GM12891 (cell line): ENCODE data around the gene VPS11.
"Not testable (repeated sequence)": the region's sequence is repeated elsewhere in the genome, so short reads cannot be mapped to it uniquely, and the experiment has no call there.

Experiments used
- DNase-seq: peaks from one replicate; pipeline ENCODE4 v3.0.0; 2011; ENCODE audit warnings: low spot score; ENCODE audit not compliant: insufficient read length
- FAIRE-seq: peaks from 2 replicates; lab custom pipeline; 2011; peaks lifted over from hg19 to GRCh38; lab: Jason Lieb, UNC
- PAX5 ChIP-seq: IDR thresholded peaks from 2 replicates; pipeline ENCODE4 v1.6.1; 2011; ENCODE audit warnings: low read length, moderate library complexity, mild to moderate bottlenecking; ENCODE audit not compliant: insufficient read depth, severe bottlenecking
- POLR2A ChIP-seq: IDR thresholded peaks from 2 replicates; pipeline ENCODE4 v1.6.1; 2011; ENCODE audit warnings: low read depth, low read length, control low read depth
- POLR2AphosphoS5 ChIP-seq: IDR thresholded peaks from 2 replicates; pipeline ENCODE4 v1.6.1; 2011; ENCODE audit warnings: low read depth, low read length, control low read depth
- POU2F2 ChIP-seq: IDR thresholded peaks from 2 replicates; pipeline ENCODE4 v1.6.1; 2011; ENCODE audit warnings: low read depth, mild to moderate bottlenecking, control low read depth, low read length, moderate library complexity
- SPI1 ChIP-seq: IDR thresholded peaks from 2 replicates; pipeline ENCODE4 v1.6.1; 2011; ENCODE audit warnings: low read depth, low read length, control low read depth
- TAF1 ChIP-seq: IDR thresholded peaks from 2 replicates; pipeline ENCODE4 v1.6.1; 2011; ENCODE audit warnings: low read depth, low read length, control low read depth

The VPS11 gene

DNA sequence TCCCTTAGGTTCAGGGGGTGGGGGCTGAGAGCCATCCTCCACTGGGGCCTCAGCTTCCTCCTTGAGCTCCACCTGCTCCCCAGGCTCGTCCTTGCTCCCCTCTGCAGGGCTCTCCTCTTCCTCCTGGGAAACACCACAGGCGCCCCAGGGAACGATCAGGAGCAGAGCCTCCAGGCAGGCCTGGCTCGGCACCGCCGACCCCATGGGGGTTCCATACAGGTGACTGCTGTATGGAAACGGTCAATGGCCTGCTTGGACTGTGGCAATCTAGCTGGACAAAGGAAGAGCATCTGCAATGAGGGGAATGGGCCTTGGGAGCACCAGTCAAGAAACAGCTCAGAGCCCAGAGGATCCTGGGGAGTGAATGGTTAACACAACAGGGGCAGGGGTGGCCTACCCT, 18.5 kb upstream of the VPS11 start:
- FAIRE-seq, result no peak

DNA sequence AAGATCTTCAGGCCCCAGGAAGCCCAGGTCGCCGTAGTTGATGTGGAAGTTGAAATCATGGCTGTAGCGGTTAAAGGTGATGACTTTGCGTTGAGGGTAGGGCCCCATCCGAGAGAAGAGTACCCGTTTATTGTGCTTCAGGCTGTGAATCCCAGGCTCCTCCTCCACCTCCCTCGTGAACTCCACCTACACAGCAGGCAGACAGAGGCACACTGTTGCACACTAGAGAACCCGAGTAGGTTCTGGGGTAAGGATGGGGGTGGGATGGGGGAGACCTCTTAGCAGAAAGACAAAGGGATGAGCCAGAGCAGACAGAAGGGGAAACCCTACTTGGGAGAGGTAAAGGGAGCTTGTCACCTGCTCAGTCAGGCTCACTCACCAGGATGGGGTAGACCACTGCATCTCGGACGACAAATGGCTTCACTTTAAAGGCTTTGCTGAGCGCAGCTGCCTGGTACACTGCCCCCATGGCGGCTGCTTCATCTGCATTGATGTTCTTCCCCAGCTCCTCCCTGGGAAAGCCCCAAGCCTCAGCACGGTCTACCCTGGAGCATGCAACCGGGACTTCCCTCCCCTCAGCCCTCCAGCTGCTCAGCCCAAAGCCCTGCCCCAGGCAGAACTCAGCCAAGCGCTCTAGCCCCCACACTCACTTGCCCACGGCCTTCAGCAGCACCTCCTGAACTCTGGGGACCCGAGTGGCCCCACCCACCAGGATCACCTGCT, 16.0 kb upstream of the VPS11 start:
- FAIRE-seq (peak; percentile 82), DNase-seq (peak; percentile 40)
- TF ChIP-seq POU2F2 (no peak), SPI1 (peak; percentile 61), TAF1 (no peak), POLR2AphosphoS5 (peak; percentile 61; the same call in 1 of the 2 replicates), POLR2A (peak; percentile 61; the same call in 1 of the 2 replicates), PAX5 (no peak)

More for the DNA sequence above, 18.5 kb upstream of the VPS11 start:
- DNase-seq, result no peak
- no peak for TF ChIP-seq TAF1
- TF ChIP-seq POLR2AphosphoS5, result peak; percentile 56; the same call in 1 of the 2 replicates
- TF ChIP-seq PAX5, result no peak

DNA sequence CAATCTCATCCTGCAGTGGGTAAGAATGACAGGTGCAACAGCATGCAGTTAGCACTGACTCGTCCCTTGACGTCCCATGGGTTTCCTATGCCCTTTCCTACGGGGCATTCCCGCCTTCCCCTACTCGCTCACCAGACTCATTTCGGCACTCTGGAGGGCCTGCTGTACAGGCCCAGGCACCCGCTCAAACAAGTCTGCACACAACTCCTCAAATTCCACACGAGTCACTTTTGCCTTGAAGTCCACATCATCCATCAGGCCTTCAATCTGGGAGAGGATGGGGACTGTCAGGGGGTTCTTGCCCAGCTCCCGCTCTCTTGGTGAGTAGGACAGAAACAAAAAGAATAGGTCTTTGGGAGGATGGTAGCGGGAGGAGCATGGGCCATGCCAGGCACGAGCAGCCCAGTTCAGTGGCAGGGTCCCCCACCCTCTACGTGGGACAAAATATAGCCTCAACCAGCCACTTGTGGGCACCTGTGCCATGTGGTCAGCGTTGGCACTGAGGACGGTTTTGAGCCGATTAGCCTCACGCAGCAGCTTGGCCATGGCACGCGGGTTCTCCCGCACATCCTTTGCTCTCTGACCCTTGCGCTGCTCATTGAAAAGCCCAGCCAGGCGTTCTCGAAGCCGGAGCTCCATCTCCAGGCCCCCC, 15.3 kb upstream of the VPS11 start:
- no peak for TF ChIP-seq TAF1
- no peak for TF ChIP-seq POU2F2
- no peak for TF ChIP-seq PAX5
- TF ChIP-seq SPI1, result no peak
- TF ChIP-seq POLR2A, result no peak; the same call in 1 of the 2 replicates
- no peak for TF ChIP-seq POLR2AphosphoS5
- FAIRE-seq (no peak), DNase-seq (no peak)

DNA sequence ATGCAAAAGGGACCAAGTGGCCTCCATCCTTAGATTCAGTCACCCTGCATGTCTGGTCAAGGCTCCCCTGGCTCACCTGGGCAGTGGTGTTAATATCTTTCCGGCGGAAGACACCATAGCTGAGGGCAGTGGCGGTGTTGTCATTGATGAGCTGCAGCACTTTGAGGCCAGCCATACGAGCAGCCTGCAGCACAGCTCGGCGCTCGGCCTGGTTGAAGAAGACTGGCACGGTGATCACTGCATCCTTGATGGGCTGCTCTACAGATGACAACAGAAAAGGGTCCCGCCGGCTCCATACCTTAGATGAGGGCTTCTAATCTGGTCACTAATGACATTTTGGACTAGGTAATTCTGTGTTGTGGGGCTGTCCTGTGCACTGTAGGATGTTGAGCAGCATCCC, 13.2 kb upstream of the VPS11 start:
- TF ChIP-seq SPI1, result no peak
- TF ChIP-seq POLR2A, result no peak
- no peak for TF ChIP-seq POU2F2
- no peak for TF ChIP-seq TAF1
- no peak for TF ChIP-seq POLR2AphosphoS5
- no peak for TF ChIP-seq PAX5
- FAIRE-seq, result no peak
- DNase-seq, result no peak

DNA sequence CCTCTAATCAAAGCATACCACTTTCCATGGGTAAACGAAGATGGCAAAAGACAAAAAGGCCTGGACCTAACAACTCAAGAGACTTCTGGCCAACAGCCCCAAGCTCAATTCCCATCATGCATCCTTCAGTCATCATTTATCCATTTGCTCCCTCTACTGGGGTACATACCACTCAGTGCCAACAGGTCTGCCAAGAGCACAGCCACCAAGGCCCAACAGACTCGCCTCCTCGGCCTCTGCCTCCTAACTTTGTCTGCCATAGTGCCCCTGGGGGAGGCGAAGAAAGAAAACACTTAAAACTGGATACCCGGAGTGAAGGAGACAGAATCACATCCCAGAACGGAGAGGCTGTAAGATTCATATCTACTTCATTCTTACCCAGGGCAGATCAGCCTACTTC, 11.7 kb upstream of the VPS11 start:
- FAIRE-seq (peak; percentile 62), DNase-seq (no peak)
- TF ChIP-seq POU2F2 (no peak), POLR2AphosphoS5 (no peak), SPI1 (no peak), POLR2A (no peak; the same call in 1 of the 2 replicates), TAF1 (no peak), PAX5 (no peak)

DNA sequence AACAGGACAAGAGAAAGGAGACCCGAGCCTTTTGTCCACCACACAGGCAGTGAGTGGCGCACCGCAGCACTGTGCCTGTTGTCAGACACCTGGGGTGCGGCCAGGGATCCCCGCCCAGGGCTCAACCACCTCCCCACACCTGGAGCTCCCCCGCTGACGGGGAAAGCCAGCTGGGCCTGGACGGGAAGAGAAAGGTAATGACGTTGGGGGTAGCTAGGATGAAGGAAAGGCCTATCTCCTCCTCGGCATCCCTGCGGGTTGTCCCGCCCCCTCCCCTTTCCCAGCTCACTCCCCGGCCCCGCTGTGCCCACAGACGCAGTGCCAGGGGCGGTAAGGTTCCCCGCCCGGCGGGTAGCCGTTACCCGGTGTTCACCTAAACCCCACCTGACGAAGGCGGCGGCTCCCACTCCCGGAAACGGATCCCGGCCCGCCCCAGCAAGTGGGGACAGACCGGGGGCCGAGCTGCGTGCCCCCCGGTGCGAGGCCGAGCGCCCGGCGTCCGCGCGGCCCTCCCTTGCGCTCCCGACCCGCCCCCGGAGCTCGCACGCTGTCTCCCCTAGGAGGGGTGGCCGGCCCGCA, 11.1 kb upstream of the VPS11 start:
- TF ChIP-seq POLR2AphosphoS5 (no peak), TAF1 (no peak), PAX5 (no peak)
- DNase-seq, result peak; percentile 43

DNA sequence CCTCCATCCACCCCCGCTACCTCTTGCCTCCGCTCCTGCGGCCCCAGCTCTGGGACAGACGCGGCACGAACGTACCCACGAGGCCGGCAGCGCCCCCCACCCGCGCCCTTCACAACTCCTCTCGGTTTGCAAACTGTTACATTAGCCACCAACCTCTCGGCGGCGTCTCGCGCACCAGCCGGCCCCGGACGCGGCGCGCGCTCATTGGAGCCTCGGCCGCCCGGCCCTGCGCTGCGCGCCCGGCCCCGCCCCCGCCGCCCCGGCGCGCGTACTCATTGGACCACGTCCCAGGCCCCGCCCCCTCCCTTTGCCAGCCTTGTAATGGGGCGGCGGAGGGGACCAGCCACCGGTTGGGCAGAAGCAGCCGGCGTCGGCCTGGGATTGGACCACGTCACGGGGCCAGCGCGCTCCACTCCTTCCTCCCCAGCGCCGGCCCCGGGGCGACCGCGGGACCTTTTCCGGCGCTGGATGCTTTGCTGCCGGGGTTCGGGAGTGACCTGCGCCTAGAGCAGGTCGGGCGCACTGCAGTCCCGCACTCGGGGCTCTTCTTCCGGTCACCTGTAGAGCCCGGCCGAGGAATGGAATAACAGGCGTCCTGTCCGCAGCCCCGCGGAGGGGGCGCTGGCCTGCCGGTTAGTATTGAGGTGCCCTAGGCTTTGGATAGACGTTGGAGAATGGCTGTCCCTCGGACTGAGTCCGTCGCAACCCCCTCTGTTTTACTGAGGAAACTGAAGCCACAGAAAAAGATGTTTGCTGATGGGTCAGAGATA, 10.4 kb upstream of the VPS11 start, which contains the start of gene HYOU1:
Gene HYOU1 (minus strand): TSS at position 206 of the 770 bp plus-strand sequence. CDS start 1,045 bp downstream, outside the sequence.
- FAIRE-seq (peak; percentile 99), DNase-seq (peak; percentile 99)
- TF ChIP-seq POLR2A (peak; percentile 65), TAF1 (peak; percentile 83), POLR2AphosphoS5 (peak; percentile 58), PAX5 (no peak), POU2F2 (peak; percentile 79)

More for the DNA sequence above, 11.1 kb upstream of the VPS11 start:
- FAIRE-seq, result no peak

DNA sequence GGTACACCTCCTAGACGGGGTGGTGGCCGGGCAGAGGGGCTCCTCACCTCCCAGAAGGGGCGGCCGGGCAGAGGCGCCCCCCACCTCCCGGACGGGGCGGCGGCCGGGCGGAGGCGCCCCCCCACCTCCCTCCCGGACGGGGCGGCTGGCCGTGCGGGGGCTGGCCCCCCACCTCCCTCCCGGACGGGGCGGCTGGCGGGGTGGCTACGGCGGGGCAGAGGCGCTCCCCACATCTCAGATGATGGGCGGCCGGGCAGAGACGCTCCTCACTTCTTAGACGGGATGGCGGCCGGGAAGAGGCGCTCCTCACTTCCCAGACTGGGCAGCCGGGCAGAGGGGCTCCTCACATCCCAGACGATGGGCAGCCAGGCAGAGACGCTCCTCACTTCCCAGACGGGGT, 8.5 kb upstream of the VPS11 start:
- DNase-seq, FAIRE-seq: not testable (repeated sequence)

DNA sequence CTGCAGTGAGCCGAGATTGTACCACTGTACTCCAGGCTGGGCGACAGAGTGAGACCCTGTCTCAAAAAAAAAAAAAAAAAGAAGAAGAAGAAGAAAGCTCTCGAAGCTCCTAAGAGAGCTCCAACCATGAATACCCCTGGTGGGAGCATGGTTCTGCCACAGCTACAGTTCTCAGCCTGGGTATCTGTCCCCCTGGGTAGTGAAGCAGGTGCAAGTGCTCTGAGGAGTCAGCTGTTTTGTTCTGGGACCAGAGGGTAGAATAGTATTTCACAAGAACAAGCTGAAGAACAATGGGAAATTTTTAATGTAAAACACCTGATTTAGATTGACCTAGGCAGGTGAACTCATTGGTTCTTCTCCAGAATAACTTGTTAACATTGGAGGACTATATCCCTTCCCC, 6.4 kb upstream of the VPS11 start:
- no peak for TF ChIP-seq POLR2AphosphoS5
- FAIRE-seq (no peak), DNase-seq (no peak)
